Embryonic facial prominence (tissue), 1 donor: Measurements from ENCODE around the gene FEZ2.
A peak's percentile ranks its signal among the peaks of the same experiment; 100 is the strongest.

Experiments
- DNase-seq: peaks from one replicate; pipeline ENCODE4 v3.0.0-alpha.2; 2016; ENCODE audit errors: extremely low spot score

Gene FEZ2

DNA sequence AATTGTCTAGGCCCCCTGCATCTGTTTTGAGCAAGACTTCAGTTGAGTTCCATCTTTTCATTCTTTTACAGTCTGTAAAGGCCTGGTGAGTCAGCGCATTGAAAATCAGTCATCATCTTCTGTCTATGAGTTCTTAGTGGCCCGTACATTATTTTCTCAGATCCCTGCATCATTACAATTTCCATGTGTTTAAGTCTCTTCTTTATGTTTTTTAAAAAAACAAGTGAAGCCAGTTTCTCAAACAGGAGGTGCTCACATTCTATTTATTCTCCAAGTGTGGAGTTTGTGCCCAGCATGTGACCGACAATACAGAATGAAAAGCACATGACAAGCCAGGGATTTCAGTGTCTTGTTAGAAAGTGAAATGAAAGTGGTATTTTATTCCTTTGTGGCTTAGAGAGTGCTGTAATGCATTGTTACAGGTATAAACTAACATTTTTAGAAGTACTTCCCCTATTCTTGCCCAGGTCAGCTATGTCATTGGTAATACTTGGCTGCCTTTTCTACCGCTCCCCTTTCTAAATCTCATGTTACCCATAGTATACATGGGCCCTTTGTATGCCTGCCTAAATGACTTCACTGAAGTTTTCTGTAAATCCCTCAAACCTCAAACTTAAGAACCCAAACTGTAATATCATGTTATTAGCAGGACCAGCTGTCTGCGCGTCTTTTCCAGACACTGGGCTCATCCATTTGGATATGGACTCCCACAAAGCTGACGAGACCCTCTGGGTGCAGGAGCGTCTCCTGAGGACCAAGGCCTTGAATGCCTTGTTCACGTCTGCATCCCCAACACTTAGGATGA is 67.6 kb downstream of the FEZ2 start:
- peak; percentile 37 for DNase-seq

DNA sequence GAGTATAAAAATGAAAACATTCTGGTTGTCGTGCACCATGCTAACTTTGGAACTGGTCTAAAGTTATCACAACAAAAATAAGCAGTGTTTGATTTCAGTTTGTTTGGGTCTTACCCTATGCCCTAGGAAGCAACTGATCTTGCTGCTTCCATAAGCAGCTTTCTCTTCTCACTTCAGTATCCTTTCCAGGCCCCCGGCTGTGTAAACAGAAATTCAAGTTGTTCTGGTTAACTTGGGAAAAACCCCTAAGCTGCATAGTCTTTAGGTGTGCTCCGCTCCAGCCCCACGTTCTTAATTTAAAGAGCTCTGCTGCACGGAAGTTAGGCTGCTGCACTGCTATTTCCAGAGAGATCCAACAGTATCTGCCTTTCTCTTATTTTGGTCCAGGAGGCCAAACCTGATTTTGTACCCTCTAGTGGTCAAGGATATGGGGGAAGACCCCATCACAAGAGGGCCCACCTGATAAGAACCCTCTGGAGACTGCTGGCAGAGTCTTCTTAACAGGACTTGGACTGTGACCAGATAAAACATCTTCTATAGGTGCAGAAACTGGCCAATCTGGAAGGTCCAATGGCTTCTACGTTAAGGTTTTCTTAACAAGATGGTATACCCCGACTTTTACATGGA is 69.1 kb downstream of the FEZ2 start:
- DNase-seq: no peak

DNA sequence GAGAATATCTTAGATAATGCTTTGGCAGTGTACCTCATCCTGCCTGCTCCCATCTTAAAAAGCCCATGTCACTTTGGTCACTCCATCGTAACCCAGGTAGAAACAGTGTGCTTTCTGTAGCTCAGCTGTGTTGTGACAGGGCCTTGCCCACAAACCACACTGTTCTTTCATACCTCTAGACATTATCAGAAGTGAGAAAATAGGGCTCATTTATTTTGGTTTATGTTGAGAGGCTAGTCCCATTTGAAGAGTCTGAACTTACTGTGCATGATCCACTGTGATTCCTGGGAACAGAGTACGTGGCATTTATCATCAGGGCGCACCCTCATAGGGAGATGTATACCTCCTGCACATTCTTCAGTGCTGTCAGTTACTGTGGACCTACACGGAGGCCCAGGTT is 69.7 kb downstream of the FEZ2 start:
- no peak for DNase-seq

DNA sequence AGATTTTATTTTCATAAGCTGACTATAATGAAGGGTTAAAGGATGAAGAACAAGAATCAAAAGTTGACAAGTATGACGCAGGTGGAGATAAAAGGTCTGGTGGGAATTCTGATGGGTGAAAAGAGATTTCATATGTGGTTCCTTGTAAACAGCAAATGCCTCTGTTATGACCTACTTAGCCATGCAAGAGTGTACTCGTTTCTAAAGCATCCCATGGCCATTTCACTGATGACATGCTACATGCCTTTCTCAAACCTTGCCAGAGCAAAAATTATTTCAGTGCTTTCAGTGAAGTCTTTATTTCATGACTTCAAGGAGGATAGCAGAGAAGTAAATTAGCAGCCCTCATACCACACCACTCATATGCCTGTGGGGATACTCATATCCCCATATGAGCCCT is 71.7 kb downstream of the FEZ2 start:
- DNase-seq: no peak

DNA sequence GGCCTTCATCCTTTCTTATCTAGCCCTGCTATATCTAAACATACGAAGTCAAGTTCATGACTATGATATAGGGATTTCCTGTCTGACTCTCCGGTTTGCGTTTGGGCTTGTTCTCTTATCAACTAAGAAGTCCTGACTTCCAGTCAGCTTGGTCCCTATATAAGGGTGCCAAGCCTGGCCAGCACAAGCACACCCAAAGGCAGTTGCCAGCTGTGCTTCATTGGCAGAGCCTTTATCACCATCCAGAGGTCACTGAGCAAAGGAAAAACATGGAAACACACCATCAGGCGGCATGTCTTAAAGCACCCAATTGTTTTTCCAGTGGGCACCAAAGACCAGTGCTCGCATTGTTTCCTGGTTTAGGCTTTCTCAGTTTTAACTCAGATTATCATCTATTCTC is 72.7 kb downstream of the FEZ2 start:
- DNase-seq: no peak

DNA sequence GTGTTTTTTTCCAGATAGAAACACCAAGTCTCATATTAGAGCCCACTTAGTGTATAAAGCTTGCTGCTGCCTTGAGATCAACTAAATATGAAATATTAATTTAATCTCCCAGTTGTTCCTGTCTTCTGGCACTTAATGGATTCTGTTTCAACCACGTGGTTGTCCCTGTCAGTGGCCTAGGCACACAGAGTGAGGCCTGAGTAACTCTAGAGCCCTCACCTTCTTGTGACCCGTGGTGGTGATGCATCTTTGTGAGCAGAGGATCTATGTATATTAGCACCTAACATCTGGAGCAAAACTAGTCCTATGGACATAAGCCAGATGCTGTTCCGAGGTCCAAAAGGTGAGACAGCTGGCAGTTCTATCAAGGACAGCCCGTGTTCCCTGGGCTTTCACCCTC is 74.8 kb downstream of the FEZ2 start:
- DNase-seq: no peak

DNA sequence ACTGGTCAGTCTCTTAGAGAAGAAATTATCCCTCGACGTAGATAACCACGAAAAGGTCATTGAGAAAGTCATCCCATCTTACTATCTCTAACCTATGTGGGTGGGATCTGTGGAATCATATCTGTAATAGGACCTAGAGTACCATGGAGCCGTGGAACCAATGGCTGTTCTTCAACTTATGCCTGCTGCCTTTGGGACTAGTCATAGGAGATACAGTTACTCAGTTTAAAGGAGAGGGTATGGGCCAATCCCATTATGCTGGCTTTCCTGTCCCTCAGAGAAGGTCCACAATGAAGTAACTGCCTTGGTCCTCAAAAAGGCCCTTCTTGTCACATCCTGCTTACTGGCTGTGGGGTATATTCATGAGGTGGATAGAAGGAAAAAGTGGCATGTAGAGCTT is 77.5 kb downstream of the FEZ2 start:
- no peak for DNase-seq

DNA sequence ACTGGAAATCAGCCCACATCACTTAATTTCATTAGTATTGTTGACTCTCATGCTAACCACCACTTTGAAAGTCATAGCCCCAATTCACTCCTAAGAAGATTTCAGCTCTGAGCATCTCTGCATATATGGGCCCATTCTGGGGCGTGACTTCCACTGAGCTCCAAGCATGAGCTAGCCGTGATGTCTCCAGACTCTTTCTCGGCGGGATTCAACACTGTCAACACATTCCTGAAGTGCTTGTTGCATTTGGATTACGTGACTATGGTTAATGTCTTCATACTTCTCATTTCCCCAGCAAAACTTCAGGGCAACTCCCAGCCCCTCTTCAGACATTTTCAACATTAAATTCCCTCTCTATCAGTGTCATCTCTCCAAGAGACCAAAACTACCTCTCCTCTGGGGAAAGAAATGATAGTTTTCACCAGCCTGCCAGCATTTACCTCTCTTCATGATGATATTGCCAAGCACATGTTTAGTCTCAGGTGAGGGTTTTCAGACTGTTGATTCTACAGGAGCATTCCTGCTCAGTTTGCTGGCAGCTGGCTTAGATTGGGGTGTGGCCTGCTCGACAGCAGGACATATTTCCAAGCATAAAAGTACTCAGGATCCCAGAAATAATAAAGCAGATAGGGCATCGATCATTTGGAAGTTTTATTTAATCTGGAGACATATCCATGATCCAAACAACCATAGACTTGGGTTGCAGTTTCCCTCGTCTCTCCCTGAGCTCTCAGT is 81.7 kb downstream of the FEZ2 start:
- no peak for DNase-seq

DNA sequence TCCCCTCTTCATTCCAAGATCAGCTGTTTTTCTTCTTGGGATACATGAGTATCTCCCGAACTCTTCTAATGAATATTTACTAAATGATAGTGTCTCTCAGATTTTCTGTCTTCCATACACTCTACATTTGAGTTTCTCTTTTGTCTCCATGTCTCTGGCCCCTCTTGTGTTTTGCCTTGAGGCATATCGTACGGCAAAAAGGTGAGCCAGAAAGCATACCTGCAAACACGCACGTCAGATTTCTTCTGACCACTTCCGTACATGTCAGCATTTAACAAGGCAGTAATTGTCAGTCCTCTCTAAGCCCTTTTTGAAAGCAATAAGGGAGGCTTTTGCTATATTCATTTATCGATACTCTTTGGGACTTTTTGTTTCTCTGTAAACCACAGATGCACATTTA is 82.4 kb downstream of the FEZ2 start:
- DNase-seq: no peak

DNA sequence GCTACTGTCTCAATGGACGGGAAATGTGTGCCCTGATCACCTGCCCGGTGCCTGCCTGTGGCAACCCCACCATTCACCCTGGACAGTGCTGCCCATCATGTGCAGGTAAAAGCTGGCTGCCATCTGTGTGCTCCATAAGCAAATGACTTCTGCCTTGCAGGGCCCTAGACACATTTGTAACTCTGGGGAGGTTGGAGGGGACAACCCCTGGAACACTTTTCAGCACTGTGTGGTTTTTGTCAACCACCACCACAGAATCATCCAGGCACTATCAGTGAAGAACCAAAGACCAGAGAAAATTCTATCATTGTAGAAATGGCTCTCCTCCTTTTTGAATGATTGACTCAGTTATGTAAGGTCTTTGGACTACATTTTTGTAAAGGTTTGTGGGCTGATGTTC is 84.3 kb downstream of the FEZ2 start:
- no peak for DNase-seq

DNA sequence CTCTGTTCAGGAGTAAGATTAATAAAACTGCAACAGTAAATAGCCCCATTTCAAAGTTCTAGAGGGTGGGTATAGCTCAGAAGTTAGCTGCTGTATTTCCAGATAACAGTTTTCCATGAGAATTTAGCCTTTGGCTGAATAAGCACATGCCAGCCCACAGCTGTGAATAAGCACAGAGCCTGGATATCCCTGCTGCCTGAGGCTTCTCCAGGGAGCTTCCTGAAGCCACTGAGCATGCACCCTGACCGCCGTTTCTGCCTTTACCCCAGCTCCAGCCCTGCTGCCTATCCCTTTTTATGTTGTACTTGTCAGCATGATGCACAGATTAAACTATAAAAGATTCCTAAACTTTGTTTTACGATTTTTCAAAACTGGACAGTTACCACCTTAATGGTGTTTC is 85.3 kb downstream of the FEZ2 start:
- DNase-seq: no peak

DNA sequence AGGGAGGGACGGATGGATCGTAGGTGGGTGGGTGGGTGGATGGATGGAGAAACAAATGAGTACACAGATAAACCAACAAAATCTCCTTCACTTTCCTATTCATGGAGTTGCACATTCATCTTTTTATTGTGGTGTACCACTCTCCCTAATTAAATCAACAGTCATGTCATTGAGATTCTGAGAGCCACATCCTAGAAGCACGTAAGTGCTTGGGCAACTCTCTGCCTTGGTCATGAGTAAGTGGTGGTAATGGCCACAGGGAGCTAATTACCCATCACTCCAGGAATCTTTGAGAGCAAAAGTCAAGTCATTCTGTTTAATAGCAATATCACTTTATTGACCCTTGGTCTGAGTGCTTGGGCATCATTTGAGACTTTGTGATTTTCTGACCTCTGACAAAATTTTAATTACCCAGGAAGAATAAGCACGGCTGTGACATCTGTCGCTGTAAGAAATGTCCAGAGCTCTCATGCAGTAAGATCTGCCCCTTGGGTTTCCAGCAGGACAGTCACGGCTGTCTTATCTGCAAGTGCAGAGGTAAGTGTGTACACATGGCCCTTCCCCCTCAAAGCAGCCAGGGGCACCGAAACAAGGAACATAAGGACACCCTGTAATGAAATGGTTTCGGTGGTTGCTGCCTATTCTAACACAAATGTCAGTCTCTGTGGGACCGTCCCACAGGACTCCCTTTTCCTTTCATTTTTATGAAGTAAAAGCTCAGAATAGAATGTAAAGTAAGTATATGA is 85.9 kb downstream of the FEZ2 start:
- DNase-seq: no peak

DNA sequence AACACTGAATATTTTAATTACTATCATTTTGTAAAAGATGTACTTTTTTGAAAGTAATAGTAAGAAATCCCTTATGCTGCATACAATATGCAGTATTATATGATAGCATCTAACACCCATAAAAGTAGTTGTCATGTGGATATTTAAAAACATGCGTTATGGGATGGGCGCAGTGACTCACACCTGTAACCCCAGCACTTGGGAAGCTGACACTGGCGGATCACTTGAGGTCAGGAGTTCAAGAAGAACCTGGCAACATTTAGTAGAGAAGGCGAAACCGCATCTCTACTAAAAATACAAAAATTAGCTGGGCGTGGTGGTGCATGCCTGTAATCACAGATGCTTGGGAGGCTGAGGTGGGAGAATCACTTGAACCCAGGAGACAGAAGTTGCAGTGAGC is 88.9 kb downstream of the FEZ2 start:
- no peak for DNase-seq

DNA sequence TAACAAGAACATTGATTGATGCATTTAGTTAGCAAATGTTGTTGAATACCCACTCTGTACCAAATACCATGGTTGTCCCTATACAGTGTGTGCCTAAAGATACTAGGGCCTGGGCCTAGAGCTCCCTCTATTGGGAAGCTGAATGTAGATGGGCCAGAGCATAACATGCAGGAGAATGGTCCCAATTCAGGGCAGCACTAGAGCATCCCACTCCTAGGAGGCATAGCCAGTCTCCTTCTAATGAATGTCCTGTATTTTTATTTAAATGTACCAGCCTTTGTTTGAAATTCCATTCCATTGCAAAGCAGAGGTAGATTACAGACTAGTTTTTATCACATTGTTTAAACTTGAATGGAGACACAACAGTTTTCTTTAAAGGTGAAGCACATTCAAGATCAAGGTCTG is 90.6 kb downstream of the FEZ2 start:
- DNase-seq: peak; percentile 13
